ENCODE results near the gene GUCY2F.

Gene GUCY2F

DNA sequence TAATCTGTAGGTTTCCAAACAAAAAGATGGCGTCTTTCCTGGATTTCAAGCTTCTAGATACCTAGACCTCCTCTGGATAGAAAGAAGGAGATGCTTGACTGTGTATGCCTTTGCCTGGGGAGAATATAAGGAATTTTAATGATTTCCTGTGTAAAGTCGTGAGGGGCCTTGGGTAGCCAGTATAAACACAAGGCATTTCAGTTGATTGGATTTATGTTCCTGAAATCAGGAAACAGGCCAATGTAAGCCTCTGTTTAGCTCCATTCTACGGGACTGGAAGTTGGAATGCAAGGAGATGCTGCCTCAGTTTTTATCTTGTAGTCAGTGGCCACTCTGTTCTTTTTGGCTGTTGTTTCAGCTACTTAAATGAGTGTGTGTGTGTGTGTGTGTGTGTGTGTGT lies 137.2 kb downstream of the GUCY2F start:
- Histone ChIP-seq H3K4me3 (ENCODE audit: insufficient read depth, low read length, poor library complexity, severe bottlenecking) (no peak overlapping the region), H2AFZ (ENCODE audit: low read depth, low read length, severe bottlenecking) (no peak overlapping the region), H3F3A (ENCODE audit: insufficient read depth) (no peaks in the 10 kb centered on the region), H3K36me3 (ENCODE audit: low read length) (no peaks in the 10 kb centered on the region), H3K9me3 (ENCODE audit: insufficient read depth, low read length) (no peaks in the 10 kb centered on the region), H3K79me2 (ENCODE audit: insufficient read depth, low read length) (no peaks in the 10 kb centered on the region), H3K9me2 (replicated peaks; ENCODE audit: insufficient read depth, low read length) (no peaks in the 10 kb centered on the region), H3K27ac (ENCODE audit: low read depth, low read length) (no peak overlapping the region), H3K27me3 (ENCODE audit: low read length) (no peaks in the 10 kb centered on the region), H4K20me1 (ENCODE audit: low read depth, low read length) (no peaks in the 10 kb centered on the region), H3K9ac (ENCODE audit: low read length) (no peak overlapping the region), H3K4me2 (ENCODE audit: low read depth, low read length, poor library complexity, severe bottlenecking) (no peak overlapping the region)
- no peak for TF ChIP-seq EZH2phosphoT487 (conservative IDR thresholded peaks at IDR 0.05; ENCODE audit: low read length)
- TF ChIP-seq, protein P1, sequence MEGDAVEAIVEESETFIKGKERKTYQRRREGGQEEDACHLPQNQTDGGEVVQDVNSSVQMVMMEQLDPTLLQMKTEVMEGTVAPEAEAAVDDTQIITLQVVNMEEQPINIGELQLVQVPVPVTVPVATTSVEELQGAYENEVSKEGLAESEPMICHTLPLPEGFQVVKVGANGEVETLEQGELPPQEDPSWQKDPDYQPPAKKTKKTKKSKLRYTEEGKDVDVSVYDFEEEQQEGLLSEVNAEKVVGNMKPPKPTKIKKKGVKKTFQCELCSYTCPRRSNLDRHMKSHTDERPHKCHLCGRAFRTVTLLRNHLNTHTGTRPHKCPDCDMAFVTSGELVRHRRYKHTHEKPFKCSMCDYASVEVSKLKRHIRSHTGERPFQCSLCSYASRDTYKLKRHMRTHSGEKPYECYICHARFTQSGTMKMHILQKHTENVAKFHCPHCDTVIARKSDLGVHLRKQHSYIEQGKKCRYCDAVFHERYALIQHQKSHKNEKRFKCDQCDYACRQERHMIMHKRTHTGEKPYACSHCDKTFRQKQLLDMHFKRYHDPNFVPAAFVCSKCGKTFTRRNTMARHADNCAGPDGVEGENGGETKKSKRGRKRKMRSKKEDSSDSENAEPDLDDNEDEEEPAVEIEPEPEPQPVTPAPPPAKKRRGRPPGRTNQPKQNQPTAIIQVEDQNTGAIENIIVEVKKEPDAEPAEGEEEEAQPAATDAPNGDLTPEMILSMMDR (IDR thresholded peaks at IDR 0.05; ENCODE audit: insufficient read depth, low read length, poor library complexity, severe bottlenecking), result no peak

DNA sequence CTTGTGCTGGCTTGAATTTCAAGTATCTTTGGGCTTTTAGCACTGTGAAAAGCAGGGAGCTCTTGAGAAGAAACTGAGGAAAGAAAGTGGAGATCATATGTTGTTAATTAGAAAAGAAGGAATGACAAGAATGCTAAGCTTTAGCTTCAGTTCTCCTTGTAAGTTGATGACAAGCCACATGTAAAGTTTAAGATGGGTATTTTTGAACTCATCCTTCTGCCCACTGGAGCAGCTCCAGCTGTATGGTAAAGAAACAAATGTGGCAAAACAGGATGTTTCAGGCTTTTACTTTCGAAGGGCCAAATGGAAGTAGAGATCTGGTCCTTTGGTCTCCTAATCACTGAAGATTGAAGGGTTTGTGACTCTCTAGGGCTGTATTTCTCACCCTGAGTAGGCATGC lies 137.8 kb downstream of the GUCY2F start:
- Histone ChIP-seq H3F3A (ENCODE audit: insufficient read depth) (no peaks in the 10 kb centered on the region), H2AFZ (ENCODE audit: low read depth, low read length, severe bottlenecking) (no peak overlapping the region), H3K9ac (ENCODE audit: low read length) (no peak overlapping the region), H4K20me1 (ENCODE audit: low read depth, low read length) (no peaks in the 10 kb centered on the region), H3K9me2 (replicated peaks; ENCODE audit: insufficient read depth, low read length) (no peaks in the 10 kb centered on the region), H3K36me3 (ENCODE audit: low read length) (no peaks in the 10 kb centered on the region), H3K4me2 (ENCODE audit: low read depth, low read length, poor library complexity, severe bottlenecking) (no peak overlapping the region), H3K79me2 (ENCODE audit: insufficient read depth, low read length) (no peaks in the 10 kb centered on the region), H3K27ac (ENCODE audit: low read depth, low read length) (no peak overlapping the region), H3K27me3 (ENCODE audit: low read length) (no peaks in the 10 kb centered on the region), H3K9me3 (ENCODE audit: insufficient read depth, low read length) (no peaks in the 10 kb centered on the region), H3K4me3 (ENCODE audit: insufficient read depth, low read length, poor library complexity, severe bottlenecking) (no peak overlapping the region)
- TF ChIP-seq EZH2phosphoT487 (conservative IDR thresholded peaks at IDR 0.05; ENCODE audit: low read length), result no peak
- TF ChIP-seq, protein P1 (IDR thresholded peaks at IDR 0.05; ENCODE audit: insufficient read depth, low read length, poor library complexity, severe bottlenecking), result no peak

DNA sequence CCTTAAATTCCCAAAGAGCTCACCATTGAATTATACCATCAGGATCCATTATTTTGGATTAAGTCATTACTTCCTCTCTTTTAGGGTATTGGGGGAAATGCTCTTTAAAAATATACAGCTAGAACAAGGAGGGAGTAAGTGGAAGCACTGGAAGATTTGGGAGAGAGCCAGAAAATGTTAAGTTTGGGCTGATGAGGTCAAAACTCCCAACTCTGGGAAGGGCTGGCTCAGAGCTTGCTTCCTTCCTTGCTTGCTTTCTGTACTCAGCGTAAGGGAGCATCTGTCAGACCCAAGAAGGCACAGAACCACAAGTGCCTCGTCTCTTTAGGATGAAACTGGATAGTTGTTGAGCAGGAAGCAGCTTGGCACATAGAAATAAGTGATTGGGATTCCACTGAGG lies 138.2 kb downstream of the GUCY2F start:
- Histone ChIP-seq H4K20me1 (ENCODE audit: low read depth, low read length) (no peaks in the 10 kb centered on the region), H3K79me2 (ENCODE audit: insufficient read depth, low read length) (no peaks in the 10 kb centered on the region), H3K27me3 (ENCODE audit: low read length) (no peaks in the 10 kb centered on the region)

More for the DNA sequence above, 138.2 kb downstream of the GUCY2F start:
- no peaks in the 10 kb centered on the region for H3F3A ChIP-seq (ENCODE audit: insufficient read depth)
- no peaks in the 10 kb centered on the region for H3K36me3 ChIP-seq (ENCODE audit: low read length)
- H3K9me3 ChIP-seq (ENCODE audit: insufficient read depth, low read length), result no peaks in the 10 kb centered on the region
- TF ChIP-seq, protein P1 (IDR thresholded peaks at IDR 0.05; ENCODE audit: insufficient read depth, low read length, poor library complexity, severe bottlenecking), result no peak
- TF ChIP-seq EZH2phosphoT487 (conservative IDR thresholded peaks at IDR 0.05; ENCODE audit: low read length), result no peak
- no peak overlapping the region for H3K4me2 ChIP-seq (ENCODE audit: low read depth, low read length, poor library complexity, severe bottlenecking)
- H3K27ac ChIP-seq (ENCODE audit: low read depth, low read length), result no peak overlapping the region
- no peak overlapping the region for H3K4me3 ChIP-seq (ENCODE audit: insufficient read depth, low read length, poor library complexity, severe bottlenecking)
- H2AFZ ChIP-seq (ENCODE audit: low read depth, low read length, severe bottlenecking), result no peak overlapping the region
- no peak overlapping the region for H3K9ac ChIP-seq (ENCODE audit: low read length)
- H3K9me2 ChIP-seq (replicated peaks; ENCODE audit: insufficient read depth, low read length), result no peaks in the 10 kb centered on the region
